Stimulated activated CD4-positive, alpha-beta T cell treated with anti-CD3 and anti-CD28 coated beads, Interleukin-1b, Interleukin-23, amount 100 ng/mL, for 48 hours (primary cell): ENCODE results near the gene MS4A8.
"Not testable (repeated sequence)": the region's sequence is repeated elsewhere in the genome, so short reads cannot be mapped to it uniquely, and the experiment has no call there.

ENCODE experiments used
- DNase-seq: peaks from one replicate; pipeline ENCODE4 v3.0.0-alpha.2; 2020

The MS4A8 gene, protein sequence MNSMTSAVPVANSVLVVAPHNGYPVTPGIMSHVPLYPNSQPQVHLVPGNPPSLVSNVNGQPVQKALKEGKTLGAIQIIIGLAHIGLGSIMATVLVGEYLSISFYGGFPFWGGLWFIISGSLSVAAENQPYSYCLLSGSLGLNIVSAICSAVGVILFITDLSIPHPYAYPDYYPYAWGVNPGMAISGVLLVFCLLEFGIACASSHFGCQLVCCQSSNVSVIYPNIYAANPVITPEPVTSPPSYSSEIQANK

GRCh38 chr11:60699284-60699691 lies at the start of gene MS4A8:
Gene MS4A8 (plus strand): TSS chr11:60699612. CDS start chr11:60700861, 1,249 bp downstream.
- DNase-seq, result no peak

GRCh38 chr11:60657888-60658287 lies 41.5 kb upstream of the MS4A8 start:
- no peak for DNase-seq

DNA sequence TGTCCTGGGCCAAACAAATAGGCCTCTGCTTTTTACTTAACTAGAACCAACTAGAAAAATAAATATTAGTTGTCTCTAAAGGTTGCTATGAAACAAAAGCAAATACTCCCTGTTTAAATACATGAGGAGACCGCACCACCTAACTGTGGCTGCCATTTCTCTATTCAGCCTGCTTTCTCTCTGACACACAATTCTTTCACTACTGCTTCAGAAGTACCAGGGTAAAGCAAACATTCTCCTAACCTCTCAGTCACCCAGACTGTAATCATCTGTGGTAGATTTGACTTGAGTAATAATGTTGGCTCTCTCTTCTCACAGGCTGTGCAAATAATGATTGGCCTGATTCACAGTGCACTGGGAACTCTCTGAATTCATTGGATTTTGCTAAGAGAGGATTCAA lies 41.0 kb upstream of the MS4A8 start:
- no peak for DNase-seq

- no peak for DNase-seq
Measured at GRCh38 chr11:60672255-60672654, 27.2 kb upstream of the MS4A8 start.

- not testable (repeated sequence) for DNase-seq
Measured at GRCh38 chr11:60678231-60678630, 21.2 kb upstream of the MS4A8 start.

DNA sequence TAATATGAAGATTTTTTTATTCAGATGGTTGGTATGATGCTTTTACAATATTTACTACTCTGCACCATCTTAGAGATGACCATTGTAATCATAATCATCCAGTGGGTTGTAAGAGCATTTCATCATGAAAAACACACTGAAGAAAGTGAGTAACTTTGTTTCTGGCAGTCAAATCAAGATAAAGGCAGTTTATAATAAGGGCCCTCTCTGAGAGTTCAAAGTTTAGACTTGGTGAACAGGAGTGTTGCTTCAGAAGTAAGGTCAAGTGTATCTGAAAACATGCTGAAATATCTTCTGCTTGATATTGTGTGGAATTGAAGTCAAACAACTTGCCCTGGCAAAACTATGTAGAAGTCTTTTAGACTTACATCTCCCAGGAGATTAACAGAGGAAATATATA lies 19.5 kb upstream of the MS4A8 start:
- DNase-seq, result no peak

GRCh38 chr11:60680455-60681119 lies 18.8 kb upstream of the MS4A8 start:
- no peak for DNase-seq

DNA sequence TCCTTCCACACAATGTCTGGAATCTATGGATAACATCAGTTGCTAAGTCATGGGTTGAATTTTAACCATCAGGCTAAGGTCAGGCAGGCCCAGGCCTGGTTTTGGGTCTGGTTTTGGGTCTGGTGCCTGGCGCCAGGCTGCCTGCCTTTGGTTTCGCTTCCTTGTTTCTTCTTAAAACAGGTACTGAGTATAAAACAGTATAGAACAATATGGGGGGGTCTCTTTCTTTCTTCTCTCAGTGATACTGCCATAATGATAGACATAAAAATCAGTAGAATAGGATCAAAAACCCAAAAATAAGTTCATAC lies 14.9 kb upstream of the MS4A8 start:
- not testable (repeated sequence) for DNase-seq

- no peak for DNase-seq
Measured at GRCh38 chr11:60691661-60692060, 7.8 kb upstream of the MS4A8 start.

DNA sequence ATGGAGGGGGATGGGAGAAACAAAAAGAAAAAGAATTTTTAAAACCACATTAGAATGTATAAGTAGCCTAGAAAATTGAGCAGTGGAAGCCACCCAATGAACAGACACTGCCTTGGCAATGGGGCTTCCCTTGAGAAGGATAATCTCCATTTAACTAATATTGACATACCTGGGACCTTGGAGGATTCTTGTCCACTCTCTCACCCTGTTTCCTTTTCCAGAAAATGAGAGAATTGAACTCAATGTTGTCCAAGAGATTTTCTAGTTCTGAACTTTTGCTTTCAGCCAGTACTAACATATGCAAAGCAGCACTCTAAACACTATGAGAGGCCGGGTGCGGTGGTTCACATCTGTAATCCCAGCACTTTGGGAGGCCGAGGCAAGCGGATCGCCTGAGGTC lies 524 bp downstream of the MS4A8 start:
- no peak for DNase-seq

DNA sequence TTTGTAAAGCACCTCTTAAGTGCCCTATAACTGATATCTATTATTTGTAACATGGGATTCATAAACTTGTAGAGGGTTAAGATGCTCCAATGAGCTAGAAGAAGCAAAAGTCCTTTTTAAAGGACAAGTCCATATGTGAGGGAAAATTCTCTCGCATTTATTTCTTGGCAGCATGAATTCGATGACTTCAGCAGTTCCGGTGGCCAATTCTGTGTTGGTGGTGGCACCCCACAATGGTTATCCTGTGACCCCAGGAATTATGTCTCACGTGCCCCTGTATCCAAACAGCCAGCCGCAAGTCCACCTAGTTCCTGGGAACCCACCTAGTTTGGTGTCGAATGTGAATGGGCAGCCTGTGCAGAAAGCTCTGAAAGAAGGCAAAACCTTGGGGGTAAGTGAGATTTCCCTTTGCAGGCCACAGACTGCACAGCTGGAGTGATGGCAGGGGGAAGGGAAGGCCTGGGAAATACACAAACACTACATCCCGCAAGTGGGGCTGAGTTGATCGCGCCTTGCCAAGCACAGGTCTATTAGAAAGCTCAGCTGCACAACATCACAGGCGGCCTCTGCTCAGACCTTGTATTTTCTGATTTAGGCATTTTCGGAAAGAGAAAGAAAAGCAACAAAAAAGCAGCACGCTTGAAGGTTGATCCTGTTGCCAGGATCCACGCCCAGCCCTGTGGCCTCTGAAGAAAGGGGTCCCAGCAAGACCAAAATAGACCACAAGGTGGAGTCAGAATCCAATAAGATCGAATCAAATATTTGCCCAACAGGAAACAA lies 1.5 kb downstream of the MS4A8 start:
- no peak for DNase-seq

- DNase-seq, result no peak
Measured at GRCh38 chr11:60701469-60701818, 2.0 kb downstream of the MS4A8 start.

GRCh38 chr11:60703374-60703773 lies 4.0 kb downstream of the MS4A8 start:
- no peak for DNase-seq

DNA sequence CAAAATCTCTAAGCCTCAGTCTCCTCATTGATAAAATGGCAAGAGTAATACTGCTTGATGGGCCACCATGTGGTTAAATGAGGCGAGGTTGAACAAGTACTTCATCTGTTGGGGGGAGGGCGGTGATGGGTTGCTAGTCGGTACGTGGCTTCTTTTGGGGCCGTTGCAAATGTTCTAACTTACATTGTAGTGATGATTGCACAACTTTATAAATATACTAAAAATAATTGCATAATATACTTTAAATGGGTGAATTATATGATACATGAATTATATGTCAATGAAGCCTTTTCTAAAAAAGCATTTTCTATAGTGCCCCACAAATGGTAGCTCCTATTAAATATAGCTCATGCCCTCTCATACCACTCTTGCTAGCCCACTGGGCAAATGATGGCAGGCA lies 6.5 kb downstream of the MS4A8 start:
- DNase-seq, result no peak

DNA sequence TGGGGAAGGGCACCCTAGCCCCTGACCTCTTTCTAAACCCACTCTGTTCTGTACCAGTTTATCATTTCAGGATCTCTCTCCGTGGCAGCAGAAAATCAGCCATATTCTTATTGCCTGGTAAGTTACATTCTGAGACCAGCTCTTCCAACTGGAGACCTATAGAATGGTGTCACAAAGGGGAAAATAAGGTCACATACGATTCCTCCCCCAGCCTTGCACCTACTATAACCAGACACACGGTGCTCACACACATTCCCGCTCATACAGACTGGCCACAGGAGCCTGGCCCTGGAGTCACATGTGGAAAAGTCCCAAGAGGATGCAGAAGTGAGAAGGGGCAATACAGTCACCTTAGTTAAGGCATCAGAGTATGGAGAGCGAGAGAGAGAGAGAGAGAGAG lies 7.5 kb downstream of the MS4A8 start:
- DNase-seq, result no peak

GRCh38 chr11:60710482-60710881 lies 11.1 kb downstream of the MS4A8 start:
- DNase-seq, result no peak

GRCh38 chr11:60711276-60711675 lies 11.9 kb downstream of the MS4A8 start:
- no peak for DNase-seq

GRCh38 chr11:60713423-60713822 lies 14.0 kb downstream of the MS4A8 start:
- DNase-seq, result not testable (repeated sequence)

DNA sequence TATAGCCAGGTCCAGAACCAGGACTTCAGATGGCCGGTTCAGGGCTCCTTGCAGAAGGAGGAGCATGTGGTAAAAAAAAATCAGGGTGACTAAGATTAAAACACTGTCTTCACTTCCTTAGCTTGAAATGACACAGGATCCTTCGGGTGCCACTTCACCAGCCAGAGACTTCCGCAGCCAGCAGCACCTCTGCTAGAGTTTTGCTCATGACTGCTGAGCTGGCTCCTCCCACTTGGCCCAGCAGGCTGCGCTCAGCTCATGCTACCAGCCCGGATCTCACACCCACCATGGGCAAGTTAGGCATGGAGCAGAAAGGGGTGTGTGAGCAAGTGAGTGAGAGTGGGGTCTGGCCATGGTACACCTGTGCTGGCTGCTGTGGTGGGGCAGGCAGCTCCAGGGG lies 18.5 kb downstream of the MS4A8 start:
- peak; percentile 7 for DNase-seq

- DNase-seq, result no peak
Measured at GRCh38 chr11:60718524-60719316, 19.3 kb downstream of the MS4A8 start.

DNA sequence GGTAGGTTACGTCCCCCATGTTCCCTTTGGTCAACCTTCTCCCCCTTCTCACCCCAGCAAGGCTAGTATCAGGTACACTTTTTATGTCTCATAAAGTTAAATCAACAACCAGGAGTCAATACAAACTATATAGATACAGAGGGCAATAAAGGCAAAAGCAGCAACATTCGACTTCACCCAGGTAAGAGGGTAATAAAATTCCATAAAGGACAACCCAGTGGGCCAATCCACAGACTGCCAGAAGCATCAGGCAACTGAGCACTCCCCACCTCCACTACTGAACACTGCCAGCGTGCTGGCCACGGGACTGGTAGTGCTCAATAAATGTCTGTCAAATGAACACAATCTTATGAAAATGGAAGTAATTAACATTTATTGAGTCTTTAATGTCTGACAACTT lies 20.0 kb downstream of the MS4A8 start:
- no peak for DNase-seq

DNA sequence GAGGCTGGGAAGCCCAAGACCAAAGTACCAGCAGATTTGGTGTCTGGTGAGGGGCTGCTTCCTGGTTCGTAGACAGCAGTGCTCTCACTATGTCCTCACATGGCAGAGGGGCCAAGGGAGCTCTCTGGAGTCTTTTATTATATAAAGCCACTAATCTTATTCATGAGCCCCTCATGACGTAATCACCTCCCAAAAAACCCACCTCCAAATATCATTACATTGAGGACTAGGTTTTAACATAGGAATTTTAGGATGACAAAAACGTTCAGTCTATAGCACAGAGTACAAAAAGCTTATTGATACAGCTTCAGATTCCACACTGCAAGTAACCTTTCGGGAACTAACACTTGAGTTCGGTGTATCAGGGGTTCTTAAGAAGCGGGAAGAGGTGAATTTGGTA lies 21.0 kb downstream of the MS4A8 start:
- no peak for DNase-seq

GRCh38 chr11:60724420-60724819 lies 25.0 kb downstream of the MS4A8 start, which contains the start of gene MS4A18:
Gene MS4A18 (plus strand): TSS chr11:60724720.
- DNase-seq, result no peak
